ENCODE results near the gene PATJ.
"Not testable (repeated sequence)": the region's sequence is repeated elsewhere in the genome, so short reads cannot be mapped to it uniquely, and the experiment has no call there.

Gene PATJ

DNA sequence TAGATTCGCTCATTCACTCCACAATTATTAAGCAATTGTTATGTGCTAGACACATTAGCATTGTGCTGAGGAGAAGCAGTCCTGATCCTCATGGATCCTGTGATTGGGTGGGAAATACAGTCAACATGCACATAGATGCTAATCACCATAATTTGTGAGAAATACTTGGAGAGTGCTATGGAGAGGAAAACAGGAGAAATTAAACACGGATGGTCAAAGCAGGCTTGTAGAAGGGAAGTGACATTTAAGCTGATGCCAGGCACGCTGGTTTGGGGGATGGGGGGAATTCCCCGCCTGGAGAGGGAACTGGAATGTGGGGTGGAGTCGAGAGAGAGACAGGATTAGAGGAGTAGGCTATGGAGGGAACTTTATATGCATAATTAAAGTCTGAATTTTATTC is 400.2 kb downstream of the PATJ start:
- TF ChIP-seq CTCF (IDR thresholded peaks at IDR 0.05; ENCODE audit: low read depth, low read length) = no peak

GRCh38 chr1:62144238-62144831 is 402.1 kb downstream of the PATJ start:
- H3K4me3 ChIP-seq (ENCODE audit: low read depth, low read length) = no peak overlapping the region
- TF ChIP-seq CTCF (IDR thresholded peaks at IDR 0.05; ENCODE audit: low read depth, low read length) = peak; percentile 55

More for the DNA sequence above, 400.2 kb downstream of the PATJ start:
- no peak overlapping the region for H3K4me3 ChIP-seq (ENCODE audit: low read depth, low read length)

DNA sequence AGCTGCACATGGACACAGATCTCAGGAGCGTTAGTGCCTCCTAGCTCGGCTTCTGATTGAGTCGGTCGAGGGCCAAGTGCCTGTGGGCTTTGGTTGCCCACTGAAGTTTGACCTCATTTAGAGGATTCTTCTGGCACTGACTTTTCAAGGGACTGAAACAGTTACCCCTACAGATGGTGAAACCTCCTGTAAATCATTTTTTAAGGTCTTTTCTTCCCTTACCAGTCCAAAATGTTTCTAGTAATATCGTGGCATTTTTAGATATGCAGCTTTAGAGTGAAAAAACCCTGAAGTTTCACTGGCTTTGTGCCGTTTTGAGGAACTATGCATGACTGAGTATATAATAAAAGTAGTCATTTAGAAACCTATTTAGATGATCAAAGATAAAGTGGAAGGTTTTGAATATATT is 417.7 kb downstream of the PATJ start:
- no peak for TF ChIP-seq CTCF (IDR thresholded peaks at IDR 0.05; ENCODE audit: low read depth, low read length)
- no peak overlapping the region for H3K4me3 ChIP-seq (ENCODE audit: low read depth, low read length)

- TF ChIP-seq CTCF (IDR thresholded peaks at IDR 0.05; ENCODE audit: low read depth, low read length) = no peak
These were observed 419.4 kb downstream of the PATJ start for GRCh38 chr1:62161711-62162110.

DNA sequence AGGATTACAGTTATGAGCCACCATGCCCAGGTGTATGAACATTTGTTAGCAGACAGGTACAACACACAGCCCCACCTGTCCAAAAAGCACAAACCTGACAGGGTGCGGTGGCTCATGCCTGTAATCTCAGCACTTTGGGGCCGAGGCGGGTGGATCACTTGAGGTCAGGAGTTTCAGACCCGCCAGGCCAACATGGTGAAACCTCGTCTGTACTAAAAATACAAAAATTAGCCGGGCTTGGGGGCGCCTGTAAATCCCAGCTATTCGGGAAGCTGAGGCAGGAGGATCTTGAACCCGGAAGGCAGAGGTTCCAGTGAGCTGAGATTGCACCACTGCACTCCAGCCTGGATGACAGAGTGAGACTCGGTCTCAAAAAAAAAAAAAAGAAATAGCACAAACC is 428.1 kb downstream of the PATJ start:
- H3K4me3 ChIP-seq (ENCODE audit: low read depth, low read length) = not testable (repeated sequence)

More at GRCh38 chr1:62161711-62162110, 419.4 kb downstream of the PATJ start:
- no peak overlapping the region for H3K4me3 ChIP-seq (ENCODE audit: low read depth, low read length)

- no peak overlapping the region for H3K4me3 ChIP-seq (ENCODE audit: low read depth, low read length)
- TF ChIP-seq CTCF (IDR thresholded peaks at IDR 0.05; ENCODE audit: low read depth, low read length) = no peak
These were observed 433.4 kb downstream of the PATJ start for GRCh38 chr1:62175568-62176179.

DNA sequence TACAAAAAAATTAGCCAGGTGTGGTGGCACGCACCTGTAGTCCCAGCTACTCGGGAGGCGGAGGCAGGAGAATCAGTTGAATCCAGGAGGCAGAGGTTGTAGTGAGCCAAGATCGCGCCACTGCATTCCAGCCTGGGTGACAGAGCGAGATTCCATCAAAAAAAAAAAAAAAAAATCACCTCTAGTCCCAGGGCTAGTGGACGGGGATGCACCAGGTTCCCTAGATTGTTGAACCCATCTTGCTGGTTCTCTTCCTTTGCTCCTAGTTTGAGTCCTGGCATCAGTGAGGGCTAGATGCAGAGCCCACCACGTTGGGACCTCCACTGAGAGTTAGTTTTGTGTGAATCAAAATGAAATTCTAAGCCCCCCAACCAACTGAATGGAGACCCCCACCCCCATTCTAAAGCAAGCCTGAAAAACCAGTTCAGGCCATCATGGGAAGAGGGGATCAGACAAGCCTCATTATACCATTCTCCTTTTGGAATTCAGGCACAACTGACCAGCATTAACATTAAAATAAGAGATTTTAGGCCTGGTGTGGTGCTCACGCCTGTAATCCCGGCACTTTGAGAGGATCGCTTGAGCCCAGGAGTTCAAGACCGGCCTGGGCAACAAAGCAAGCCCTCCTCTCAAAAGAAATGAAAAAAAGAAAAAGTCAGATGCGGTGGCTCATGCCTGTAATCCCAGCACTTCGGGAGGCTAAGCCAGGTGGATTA is 434.5 kb downstream of the PATJ start:
- H3K4me3 ChIP-seq (ENCODE audit: low read depth, low read length) = no peak overlapping the region
- no peak for TF ChIP-seq CTCF (IDR thresholded peaks at IDR 0.05; ENCODE audit: low read depth, low read length)
